GM23338 (cell line): ENCODE data around the gene CFAP410. TPM values are rescaled to one million over a fixed set of nuclear protein-coding genes. Genes with fewer than 3 reads are reported as not detected.

ENCODE experiments used
- ATAC-seq: fragments of 200-7000 bp; cut with Tn5 transposase; 3 replicates; pipeline ENCODE4 v1.9.1; 2020
- DNase-seq: peaks from one replicate; pipeline ENCODE4 v3.0.0-alpha.2; 2015; ENCODE audit warnings: low spot score
- H2AFZ ChIP-seq: fragments of 200-600 bp; sonication (generic); 2 replicates; pipeline ENCODE4 v1.8.0; 2016; ENCODE audit warnings: antibody characterized with exemption, mild to moderate bottlenecking, moderate library complexity
- H3F3A ChIP-seq: fragments of 200-600 bp; sonication (generic); replicated peaks from 2 replicates; pipeline ENCODE4 v1.8.0; 2017; ENCODE audit warnings: antibody characterized with exemption, mixed run types, low read depth
- H3K27ac ChIP-seq: fragments of 200-600 bp; sonication (generic); 2 replicates; pipeline ENCODE4 v1.6.1; 2016; ENCODE audit warnings: low read depth
- H3K27me3 ChIP-seq: fragments of 200-600 bp; sonication (generic); 2 replicates; pipeline ENCODE4 v1.8.0; 2016; ENCODE audit warnings: mild to moderate bottlenecking, mixed run types, moderate library complexity; ENCODE audit not compliant: insufficient read depth
- H3K36me3 ChIP-seq: fragments of 200-600 bp; sonication (generic); 2 replicates; pipeline ENCODE4 v1.8.0; 2016; ENCODE audit warnings: mild to moderate bottlenecking; ENCODE audit not compliant: insufficient read depth
- H3K4me1 ChIP-seq: fragments of 200-600 bp; sonication (generic); 2 replicates; pipeline ENCODE4 v1.8.0; 2016; ENCODE audit warnings: mild to moderate bottlenecking, moderate library complexity; ENCODE audit not compliant: insufficient read depth
- H3K4me2 ChIP-seq: fragments of 200-600 bp; sonication (generic); 2 replicates; pipeline ENCODE4 v1.7.1; 2017; ENCODE audit warnings: mixed run types
- H3K4me3 ChIP-seq: fragments of 200-600 bp; sonication (generic); 2 replicates; pipeline ENCODE4 v1.6.1; 2016; ENCODE audit warnings: mixed run types
- H3K79me2 ChIP-seq: fragments of 200-600 bp; sonication (generic); replicated peaks from 2 replicates; pipeline ENCODE4 v1.8.0; 2017; ENCODE audit warnings: mild to moderate bottlenecking; ENCODE audit not compliant: insufficient read depth
- H3K9me2 ChIP-seq: fragments of 200-600 bp; sonication (generic); 2 replicates; pipeline ENCODE4 v1.8.0; 2017; ENCODE audit not compliant: insufficient read depth
- H4K20me1 ChIP-seq: fragments of 200-600 bp; sonication (generic); replicated peaks from 2 replicates; pipeline ENCODE4 v1.8.0; 2017; ENCODE audit warnings: mild to moderate bottlenecking; ENCODE audit not compliant: insufficient read depth
- H3K27ac Mint-ChIP-seq: 2 replicates; pipeline ENCODE4 v1.8.0; 2020; ENCODE audit warnings: inconsistent platforms, mild to moderate bottlenecking, moderate library complexity, mixed read lengths
- H3K27me3 Mint-ChIP-seq: 3 replicates; pipeline ENCODE4 v1.8.0; 2022; ENCODE audit warnings: low read depth, mild to moderate bottlenecking, moderate library complexity, mixed read lengths, inconsistent platforms; ENCODE audit not compliant: insufficient read depth, poor library complexity
- H3K36me3 Mint-ChIP-seq: 3 replicates; pipeline ENCODE4 v1.8.0; 2021; ENCODE audit warnings: low read depth, mild to moderate bottlenecking, inconsistent platforms, moderate library complexity, mixed read lengths
- H3K4me1 Mint-ChIP-seq: 3 replicates; pipeline ENCODE4 v1.8.0; 2020; ENCODE audit warnings: mild to moderate bottlenecking, inconsistent platforms, mixed read lengths
- H3K4me3 Mint-ChIP-seq: 3 replicates; pipeline ENCODE4 v1.8.0; 2021; ENCODE audit warnings: moderate library complexity, mild to moderate bottlenecking, inconsistent platforms, mixed read lengths
- H3K9me3 Mint-ChIP-seq: 3 replicates; pipeline ENCODE4 v1.8.0; 2020; ENCODE audit warnings: moderate library complexity, mild to moderate bottlenecking, inconsistent platforms, mixed read lengths
- CREB1 ChIP-seq: fragments of 250-450 bp; sonication (Bioruptor Pico); IDR thresholded peaks from 2 replicates; pipeline ENCODE4 v1.5.0; 2020; ENCODE audit warnings: low read depth, mild to moderate bottlenecking, moderate library complexity
- CTCF ChIP-seq, 2 experiments: fragments of 200-600 bp in 1 of 2; sonication (generic) in 1 of 2; conservative IDR thresholded peaks; 2 replicates each; pipeline versions ENCODE4 v1.5.1 to v1.6.1; 2016 to 2017; ENCODE audit warnings: antibody characterized with exemption in 2 of 2, low read depth in 2 of 2, mild to moderate bottlenecking in 2 of 2, moderate library complexity in 1 of 2
- ETS1 ChIP-seq: IDR thresholded peaks from 2 replicates; pipeline ENCODE4 v1.6.1; 2016; ENCODE audit warnings: antibody characterized with exemption
- EZH2 ChIP-seq: fragments of 200-600 bp; sonication (generic); IDR thresholded peaks from one replicate; pipeline ENCODE4 v1.8.0; 2017; ENCODE audit warnings: antibody characterized with exemption, mild to moderate bottlenecking, low read depth; ENCODE audit not compliant: unreplicated experiment
- EZH2phosphoT487 ChIP-seq: fragments of 200-600 bp; sonication (generic); IDR thresholded peaks from one replicate; pipeline ENCODE4 v1.8.1; 2018; ENCODE audit warnings: antibody characterized with exemption; ENCODE audit not compliant: unreplicated experiment
- JUNB ChIP-seq: IDR thresholded peaks from one replicate; pipeline ENCODE4 v1.6.1; 2016; ENCODE audit warnings: antibody characterized with exemption; ENCODE audit not compliant: unreplicated experiment
- NANOG ChIP-seq: IDR thresholded peaks from 2 replicates; pipeline ENCODE4 v1.6.1; 2016; ENCODE audit warnings: antibody characterized with exemption, borderline replicate concordance
- POLR2AphosphoS5 ChIP-seq: IDR thresholded peaks from 2 replicates; pipeline ENCODE4 v1.6.1; 2016; ENCODE audit warnings: antibody characterized with exemption, low read depth
- REST ChIP-seq: IDR thresholded peaks from one replicate; pipeline ENCODE4 v1.6.1; 2018; ENCODE audit warnings: antibody characterized with exemption; ENCODE audit not compliant: unreplicated experiment
- STAT1 ChIP-seq: IDR thresholded peaks from one replicate; pipeline ENCODE4 v1.6.1; 2016; ENCODE audit warnings: antibody characterized with exemption; ENCODE audit not compliant: unreplicated experiment
- ZNF114 ChIP-seq: fragments of 250-450 bp; sonication (Bioruptor Pico); IDR thresholded peaks from 2 replicates; pipeline ENCODE4 v1.5.0; 2020; ENCODE audit warnings: mild to moderate bottlenecking, moderate library complexity
- ZNF331 ChIP-seq: fragments of 250-450 bp; sonication (Bioruptor Pico); IDR thresholded peaks from 2 replicates; pipeline ENCODE4 v1.5.0; 2020; ENCODE audit warnings: low read depth, mild to moderate bottlenecking, moderate library complexity
- ZNF462 ChIP-seq: fragments of 250-450 bp; sonication (Bioruptor Pico); IDR thresholded peaks from 2 replicates; pipeline ENCODE4 v1.5.0; 2020; ENCODE audit warnings: mild to moderate bottlenecking, moderate library complexity
- polyA plus RNA-seq: library from polyadenylated mRNA; unstranded; fragments of >200 nt; fragmentation: Nextera tagmentation; extraction: Ambion mirVana; gene quantifications from 2 replicates; pipeline ENCODE4 v1.2.1, GENCODE V29; 2016
- total RNA-seq: library from RNA; depleted of rRNA; stranded (reverse); fragments of >200 nt; shearing (Covaris generic); gene quantifications from 2 replicates; pipeline ENCODE4 v1.2.3, GENCODE V29; 2014

Gene CFAP410
- total and polyA plus RNA-seq, 2 experiments from 2014 or later, result 11.0 to 24.0 TPM

GRCh38 chr21:44323591-44323990 is 15.6 kb downstream of the CFAP410 start:
- no peaks in the 10 kb centered on the region for H3K9me3 Mint-ChIP-seq
- Histone ChIP-seq H4K20me1 (no peaks in the 10 kb centered on the region), H3K4me2 (no peak overlapping the region), H3K27me3 (no peaks in the 10 kb centered on the region), H3K36me3 (no peaks in the 10 kb centered on the region), H3F3A (no peaks in the 10 kb centered on the region), H3K4me1 (no peaks in the 10 kb centered on the region), H3K79me2 (no peaks in the 10 kb centered on the region), H2AFZ (no peak overlapping the region), H3K9me2 (no peaks in the 10 kb centered on the region), H3K27ac (no peak overlapping the region), H3K4me3 (no peak overlapping the region)
- H3K4me3 Mint-ChIP-seq, result no peak overlapping the region
- DNase-seq (no peak), ATAC-seq (no peak)
- TF ChIP-seq STAT1 (no peak), EZH2phosphoT487 (no peak), POLR2AphosphoS5 (no peak), CTCF (conservative IDR thresholded peaks at IDR 0.05; ENCODE audit: low read depth in 2 of 2) (no peak), ZNF462 (CRISPR knock-in tag) (no peak), EZH2 (no peak), ZNF114 (CRISPR knock-in tag) (no peak), JUNB (no peak), CREB1 (CRISPR knock-in tag) (no peak), NANOG (no peak), REST (no peak), ETS1 (no peak), ZNF331 (CRISPR knock-in tag) (no peak)
- peaks cover 10% of the 10 kb centered on the region for H3K27me3 Mint-ChIP-seq
- H3K36me3 Mint-ChIP-seq, result peaks cover 3% of the 10 kb centered on the region; the same call in 1 of the 3 replicates
- no peak overlapping the region for H3K27ac Mint-ChIP-seq
- H3K4me1 Mint-ChIP-seq, result no peaks in the 10 kb centered on the region
